IMR-90 (cell line): ENCODE measurements around the gene CASK. TPM values are rescaled to one million over a fixed set of nuclear protein-coding genes. Genes with fewer than 3 reads are reported as not detected.
A peak's percentile ranks its signal among the peaks of the same experiment; 100 is the strongest.

Experiments used
- ATAC-seq: fragments of 200-7000 bp; cut with Tn5 transposase; 2 replicates; pipeline ENCODE4 v1.9.1; 2020; ENCODE audit warnings: low read depth, mild to moderate bottlenecking, moderate library complexity
- BruUV-seq: library from RNA; stranded (reverse); fragments of 400-500 nt; replicated peaks from 2 replicates; lab custom pipeline; 2021; lab: Mats Ljungman, UMichigan
- CTCF ChIA-PET: fragments of 300-600 bp; formaldehyde crosslinking; extraction: SDS; loops from one replicate; lab custom pipeline; 2021; ENCODE audit warnings: antibody characterized with exemption; lab: Yijun Ruan, JAX
- POLR2A ChIA-PET: fragments of 300-600 bp; sonication (Branson Sonifier 250); formaldehyde crosslinking; loops from one replicate; lab custom pipeline; 2022; ENCODE audit warnings: antibody characterized with exemption; ENCODE audit not compliant: unreplicated experiment; lab: Charles Lee
- DNase-seq: peaks from one replicate; pipeline ENCODE4 v3.0.0; 2013
- H2AFZ ChIP-seq: replicated peaks from 2 replicates; pipeline ENCODE3; 2013; ENCODE audit warnings: low read length, mild to moderate bottlenecking; ENCODE audit not compliant: poor library complexity
- H2AK5ac ChIP-seq: 2 replicates; pipeline ENCODE4 v1.6.1; 2013; ENCODE audit warnings: low read depth, low read length, inconsistent platforms
- H2AK9ac ChIP-seq: replicated peaks from 2 replicates; pipeline ENCODE3; 2013; ENCODE audit warnings: mild to moderate bottlenecking, low read depth, low read length, moderate library complexity; ENCODE audit not compliant: poor library complexity
- H2BK120ac ChIP-seq: 2 replicates; pipeline ENCODE4 v1.6.1; 2013; ENCODE audit warnings: low read depth, low read length, inconsistent platforms
- H2BK15ac ChIP-seq: 3 replicates; pipeline ENCODE4 v1.6.1; 2013; ENCODE audit warnings: low read depth, low read length, inconsistent platforms
- H2BK20ac ChIP-seq: 2 replicates; pipeline ENCODE4 v1.6.1; 2013; ENCODE audit warnings: low read depth, mild to moderate bottlenecking, inconsistent platforms, low read length, moderate library complexity
- H2BK5ac ChIP-seq: 2 replicates; pipeline ENCODE4 v1.6.1; 2013; ENCODE audit warnings: mild to moderate bottlenecking, low read depth, low read length, inconsistent platforms; ENCODE audit not compliant: poor library complexity, severe bottlenecking
- H3K14ac ChIP-seq: replicated peaks from 2 replicates; pipeline ENCODE4 v1.6.1; 2013; ENCODE audit warnings: low read depth, low read length, inconsistent platforms
- H3K18ac ChIP-seq: 2 replicates; pipeline ENCODE4 v1.6.1; 2013; ENCODE audit warnings: low read depth, low read length, control low read depth
- H3K23ac ChIP-seq: 2 replicates; pipeline ENCODE4 v1.6.1; 2013; ENCODE audit warnings: low read depth, low read length, inconsistent platforms
- H3K27ac ChIP-seq: 2 replicates; pipeline ENCODE4 v1.5.1; 2013; ENCODE audit warnings: mild to moderate bottlenecking, control low read depth, low read length; ENCODE audit not compliant: insufficient read depth
- H3K27me3 ChIP-seq: 2 replicates; pipeline ENCODE4 v1.6.1; 2013; ENCODE audit warnings: low read length; ENCODE audit not compliant: control insufficient read depth, insufficient read depth
- H3K36me3 ChIP-seq: 2 replicates; pipeline ENCODE4 v1.6.1; 2013; ENCODE audit warnings: low read length, mixed read lengths; ENCODE audit not compliant: control insufficient read depth, insufficient read depth
- H3K4ac ChIP-seq: 2 replicates; pipeline ENCODE4 v1.6.1; 2013; ENCODE audit warnings: low read depth, low read length, inconsistent platforms
- H3K4me1 ChIP-seq: 2 replicates; pipeline ENCODE4 v1.6.1; 2013; ENCODE audit warnings: low read length, mixed read lengths; ENCODE audit not compliant: control insufficient read depth, insufficient read depth
- H3K4me2 ChIP-seq: 2 replicates; pipeline ENCODE4 v1.6.1; 2013; ENCODE audit warnings: low read depth, mild to moderate bottlenecking, control low read depth, low read length, moderate library complexity
- H3K4me3 ChIP-seq: 2 replicates; pipeline ENCODE4 v1.5.1; 2013; ENCODE audit warnings: low read depth, mild to moderate bottlenecking, control low read depth, low read length, moderate library complexity; ENCODE audit not compliant: insufficient read depth
- H3K56ac ChIP-seq: 2 replicates; pipeline ENCODE4 v1.6.1; 2013; ENCODE audit warnings: low read length, inconsistent platforms; ENCODE audit not compliant: insufficient read depth; ENCODE audit errors: extremely low read depth
- H3K79me1 ChIP-seq, 2 experiments: 2 replicates each; pipeline ENCODE4 v1.6.1; 2013; ENCODE audit warnings: low read length in 2 of 2, inconsistent platforms in 1 of 2, low read depth in 1 of 2
- H3K9ac ChIP-seq: 2 replicates; pipeline ENCODE4 v1.6.1; 2013; ENCODE audit warnings: low read depth, low read length, control low read depth
- H3K9me1 ChIP-seq: 2 replicates; pipeline ENCODE4 v1.6.1; 2013; ENCODE audit warnings: low read length, inconsistent platforms; ENCODE audit not compliant: insufficient read depth
- H3K9me3 ChIP-seq: 2 replicates; pipeline ENCODE4 v1.6.1; 2013; ENCODE audit warnings: low read length; ENCODE audit not compliant: control insufficient read depth, insufficient read depth
- H4K20me1 ChIP-seq: 2 replicates; pipeline ENCODE4 v1.6.1; 2013; ENCODE audit warnings: low read length, inconsistent platforms; ENCODE audit not compliant: insufficient read depth
- H4K5ac ChIP-seq: 2 replicates; pipeline ENCODE4 v1.6.1; 2013; ENCODE audit warnings: mild to moderate bottlenecking, low read depth, low read length, control low read depth
- H4K8ac ChIP-seq, 2 experiments: 2 replicates each; pipeline ENCODE4 v1.6.1; 2013; ENCODE audit warnings: low read depth in 2 of 2, low read length in 2 of 2, control low read depth in 1 of 2, inconsistent platforms in 1 of 2
- H4K91ac ChIP-seq: 2 replicates; pipeline ENCODE4 v1.6.1; 2013; ENCODE audit warnings: low read depth, low read length, inconsistent platforms; ENCODE audit not compliant: insufficient read depth
- CHD1 ChIP-seq: IDR thresholded peaks from 2 replicates; pipeline ENCODE4 v1.6.1; 2012; ENCODE audit warnings: low read depth, low read length, improper control_type of control experiment
- RCOR1 ChIP-seq: IDR thresholded peaks from 2 replicates; pipeline ENCODE4 v1.6.1; 2012; ENCODE audit warnings: mild to moderate bottlenecking, low read length, improper control_type of control experiment; ENCODE audit not compliant: insufficient replicate concordance
- USF2 ChIP-seq: fragments of 150-350 bp; IDR thresholded peaks from 2 replicates; pipeline ENCODE4 v1.6.1; 2017; ENCODE audit warnings: mild to moderate bottlenecking, antibody characterized with exemption, low read length, low read depth
- dilution Hi-C: fragments of 300-500 bp; cut with HindIII; formaldehyde crosslinking; loops from one replicate; pipeline ENCODE4 v1.14.3; 2018; ENCODE audit warnings: low sequenced_read_pairs; ENCODE audit not compliant: unreplicated experiment
- in situ Hi-C: fragments of 300-500 bp; cut with MboI; formaldehyde crosslinking; loops from 3 replicates; pipeline ENCODE4 v1.14.3; 2019; ENCODE audit warnings: low sequenced_read_pairs, inconsistent platforms, mixed read lengths
- intact Hi-C: fragments of 100-400 bp; cut with micrococcal nuclease; formaldehyde crosslinking; loops from 2 replicates; pipeline ENCODE4 v1.10.0; 2022
- polyA plus RNA-seq, 3 experiments: library from polyadenylated mRNA; depleted of rRNA; stranded (reverse); fragments of >200 nt; gene quantifications; 2 replicates each; pipeline ENCODE4 v1.2.3, GENCODE V29; 2012; ENCODE audit warnings: low replicate concordance in 1 of 3
- total RNA-seq: library from RNA; depleted of rRNA; stranded (reverse); fragments of >200 nt; gene quantifications from 2 replicates; pipeline ENCODE4 v1.2.3, GENCODE V29; 2012

The CASK gene
- total and polyA plus RNA-seq, 2 of the 4 experiments (the other 2 are of a cell fraction): 9.4 to 17.7 TPM

DNA sequence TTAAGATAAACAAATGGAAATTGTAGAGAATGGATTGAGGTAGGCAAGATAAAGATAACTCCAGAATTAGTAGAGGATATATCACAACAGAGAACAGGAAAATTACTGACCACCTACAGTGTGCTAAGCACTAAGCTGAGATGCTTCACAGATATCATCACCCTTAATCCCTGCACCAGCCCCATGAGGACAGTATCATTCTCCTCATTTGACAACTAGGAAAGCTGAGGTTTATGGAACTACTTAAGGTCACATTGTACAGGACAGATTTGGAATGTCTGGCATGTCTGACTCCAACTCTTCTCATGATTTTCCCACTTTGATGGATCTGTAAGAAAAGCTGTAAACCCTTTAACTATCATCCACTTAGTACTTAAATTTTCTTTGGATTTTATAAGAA, 95.5 kb downstream of the CASK start:
- Histone ChIP-seq H2BK120ac (no peak overlapping the region), H3K4me2 (peak overlapping the region; percentile 29; the same call in 1 of the 2 replicates), H3K79me1 (peaks cover 3 to 8% of the 10 kb centered on the region in 2 experiments; a peak in 2 of 4 replicates), H4K5ac (no peak overlapping the region), H3K4me3 (no peak overlapping the region), H2AK5ac (no peak overlapping the region), H4K20me1 (0 out of 2 replicates have a peak, but pooled peaks cover 5% of the 10 kb centered on the region), H3K4ac (no peak overlapping the region), H2AFZ (no peak overlapping the region), H2AK9ac (no peak overlapping the region), H2BK15ac (no peak overlapping the region), H4K8ac (no peak overlapping the region), H3K56ac (no peak overlapping the region), H3K27me3 (no peaks in the 10 kb centered on the region), H2BK20ac (no peak overlapping the region), H3K4me1 (peaks cover 2% of the 10 kb centered on the region; the same call in 1 of the 2 replicates), H3K18ac (no peak overlapping the region; the same call in 1 of the 2 replicates), H3K9ac (no peak overlapping the region), H3K14ac (no peak overlapping the region), H2BK5ac (no peak overlapping the region), H3K36me3 (no peaks in the 10 kb centered on the region), H3K9me3 (no peaks in the 10 kb centered on the region), H3K9me1 (no peaks in the 10 kb centered on the region; the same call in 1 of the 2 replicates), H3K23ac (no peak overlapping the region), H4K91ac (no peak overlapping the region), H3K27ac (no peak overlapping the region)
- dilution Hi-C loops: no loop called here
- intact Hi-C loops: no loop called here
- in situ Hi-C loops: no loop called here
- CTCF ChIA-PET: no interaction called here
- POLR2A ChIA-PET: no interaction called here
- TF ChIP-seq CHD1: no peak
- TF ChIP-seq RCOR1: no peak
- no peak for TF ChIP-seq USF2
- BruUV-seq: no TSS peak
- DNase-seq: peak; percentile 18
- ATAC-seq: no peak; the same call in 1 of the 2 replicates
